ENCODE results near the gene GBX2. TPM values are rescaled to one million over a fixed set of nuclear protein-coding genes. Genes with fewer than 3 reads are reported as not detected.
"Not testable (repeated sequence)": the region's sequence is repeated elsewhere in the genome, so short reads cannot be mapped to it uniquely, and the experiment has no call there.

GBX2 gene
- total RNA-seq, 2 experiments from 2014 or later = not detected

DNA sequence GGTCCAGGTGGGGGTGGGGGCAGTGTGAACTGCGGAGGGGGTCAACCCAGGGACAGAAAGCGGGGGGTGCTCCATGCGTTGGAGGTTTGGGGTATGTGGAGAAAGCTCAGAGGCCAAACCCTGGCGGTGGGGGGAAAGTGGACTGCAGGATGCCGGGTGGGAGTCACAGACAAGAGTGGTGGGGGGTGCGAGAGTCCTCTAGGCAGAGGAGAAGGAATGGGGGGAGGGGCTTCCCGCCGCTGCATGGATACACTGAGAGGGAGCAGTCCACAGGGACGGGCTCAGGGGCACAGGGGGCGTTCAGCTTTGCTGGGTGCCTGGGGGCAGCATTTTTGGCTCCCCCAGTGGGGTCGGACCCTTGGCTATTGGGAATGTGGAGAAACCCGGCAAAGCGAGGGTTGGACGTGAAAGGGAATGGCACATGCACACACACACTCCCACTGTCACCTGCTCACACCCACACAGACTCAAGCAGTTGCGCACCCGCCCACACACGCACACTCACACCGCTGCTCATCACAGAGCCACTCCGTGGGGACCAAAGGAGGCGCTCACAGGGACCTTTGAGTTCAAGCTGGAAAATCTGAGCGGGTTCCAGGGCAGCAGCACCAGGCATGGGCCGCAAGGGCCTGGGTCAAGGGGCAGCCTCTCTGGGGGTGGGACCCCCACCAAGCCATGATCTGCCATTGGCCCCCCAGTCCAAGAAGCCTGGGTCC lies 7.7 kb downstream of the GBX2 start:
- peaks cover 3% of the 10 kb centered on the region for H3K4me1 Mint-ChIP-seq
- POLR2A ChIA-PET = no interaction called here
- no peaks in the 10 kb centered on the region for H3K9me3 Mint-ChIP-seq (ENCODE audit: low read depth)
- no peaks in the 10 kb centered on the region for H3K36me3 Mint-ChIP-seq (ENCODE audit: low read depth)
- DNase-seq (no peak), ATAC-seq (no peak)
- intact Hi-C loops (cut with DNase I, micrococcal nuclease) = loop anchor here in 1 of 2 experiments (10.0 kb wide), 1 partner anchor 486 kb away; no protein-coding TSS in a partner anchor
- peaks cover 43% of the 10 kb centered on the region for H3K27me3 Mint-ChIP-seq
- no peak overlapping the region for H3K4me3 Mint-ChIP-seq
- no peak overlapping the region for H3K27ac Mint-ChIP-seq
- CTCF ChIA-PET = no interaction called here

DNA sequence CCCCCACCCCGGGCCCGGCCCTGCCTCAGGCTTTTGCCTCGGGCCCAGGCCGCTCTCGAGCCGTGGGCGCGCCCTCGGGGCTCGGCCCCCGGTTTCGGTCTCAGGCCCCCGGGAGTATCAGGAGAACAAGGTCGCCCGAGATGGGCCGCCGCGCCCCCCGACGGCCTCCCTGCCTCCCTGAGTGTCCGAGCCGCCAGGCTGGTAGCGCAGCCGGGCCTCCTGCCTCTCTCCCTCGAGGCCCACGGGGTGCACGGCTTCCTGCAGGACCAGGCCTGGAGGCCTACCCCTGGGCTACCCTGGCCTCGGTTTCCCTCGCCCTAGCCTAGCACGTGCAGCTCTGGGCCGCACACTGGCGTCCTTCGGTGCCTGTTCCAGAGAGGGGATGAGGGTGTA lies 8.4 kb downstream of the GBX2 start:
- H3K27ac Mint-ChIP-seq = no peak overlapping the region
- no peaks in the 10 kb centered on the region for H3K9me3 Mint-ChIP-seq (ENCODE audit: low read depth)
- peaks cover 2% of the 10 kb centered on the region for H3K4me1 Mint-ChIP-seq
- ATAC-seq (no peak), DNase-seq (no peak)
- H3K27me3 Mint-ChIP-seq = peaks cover 38% of the 10 kb centered on the region
- CTCF ChIA-PET = no interaction called here
- no peaks in the 10 kb centered on the region for H3K36me3 Mint-ChIP-seq (ENCODE audit: low read depth)
- POLR2A ChIA-PET = no interaction called here
- intact Hi-C loops (cut with DNase I, micrococcal nuclease) = loop anchor here in 1 of 2 experiments (10.0 kb wide), 1 partner anchor 485 kb away; no protein-coding TSS in a partner anchor
- no peak overlapping the region for H3K4me3 Mint-ChIP-seq

DNA sequence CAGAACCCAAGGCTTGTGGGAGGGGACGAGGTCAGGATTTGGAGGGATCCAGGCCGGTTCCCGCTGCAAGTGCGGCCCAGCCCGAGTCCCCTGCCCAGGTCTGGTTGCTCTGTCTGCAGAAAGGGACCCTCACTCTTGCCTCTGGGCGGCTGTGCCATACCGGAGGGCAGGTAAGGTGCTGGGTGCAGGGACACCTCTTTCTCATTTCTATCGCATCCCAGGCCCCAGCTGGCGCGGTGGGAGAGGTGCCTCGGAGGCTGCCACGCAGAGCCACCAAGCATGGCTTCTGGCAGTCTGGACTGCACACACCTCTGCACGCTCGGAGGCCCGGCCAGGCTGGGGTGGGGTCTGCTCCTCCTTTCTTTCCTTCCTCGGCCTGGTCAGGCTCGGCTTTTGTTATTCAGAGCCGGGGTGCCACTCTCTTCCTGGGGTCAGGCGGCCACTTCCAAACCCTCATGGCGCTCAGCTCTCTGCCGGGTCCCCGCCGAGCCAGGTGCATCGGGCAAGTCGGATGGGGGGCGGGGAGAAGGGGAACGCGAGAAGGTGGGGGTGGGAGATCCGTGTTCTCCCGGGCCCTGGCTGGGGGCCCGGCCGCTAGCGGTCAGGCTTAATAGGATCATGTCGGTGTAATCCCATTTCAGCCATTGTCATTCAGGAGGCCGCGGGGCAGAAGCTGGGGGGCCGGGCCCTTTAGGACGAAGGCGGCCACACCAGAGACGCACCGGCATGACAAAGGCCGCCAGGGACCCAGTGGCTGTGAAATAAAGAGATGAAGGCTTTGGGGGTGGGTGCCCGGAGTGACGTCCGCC lies 9.0 kb downstream of the GBX2 start:
- H3K27ac Mint-ChIP-seq = no peak overlapping the region
- no peaks in the 10 kb centered on the region for H3K4me1 Mint-ChIP-seq
- intact Hi-C loops (cut with DNase I, micrococcal nuclease) = no loop called here
- ATAC-seq = no peak
- CTCF ChIA-PET = no interaction called here
- H3K9me3 Mint-ChIP-seq (ENCODE audit: low read depth) = peaks cover 3% of the 10 kb centered on the region
- H3K27me3 Mint-ChIP-seq = peaks cover 41% of the 10 kb centered on the region
- POLR2A ChIA-PET = no interaction called here
- H3K4me3 Mint-ChIP-seq = no peak overlapping the region
- DNase-seq = no peak
- no peaks in the 10 kb centered on the region for H3K36me3 Mint-ChIP-seq (ENCODE audit: low read depth)

DNA sequence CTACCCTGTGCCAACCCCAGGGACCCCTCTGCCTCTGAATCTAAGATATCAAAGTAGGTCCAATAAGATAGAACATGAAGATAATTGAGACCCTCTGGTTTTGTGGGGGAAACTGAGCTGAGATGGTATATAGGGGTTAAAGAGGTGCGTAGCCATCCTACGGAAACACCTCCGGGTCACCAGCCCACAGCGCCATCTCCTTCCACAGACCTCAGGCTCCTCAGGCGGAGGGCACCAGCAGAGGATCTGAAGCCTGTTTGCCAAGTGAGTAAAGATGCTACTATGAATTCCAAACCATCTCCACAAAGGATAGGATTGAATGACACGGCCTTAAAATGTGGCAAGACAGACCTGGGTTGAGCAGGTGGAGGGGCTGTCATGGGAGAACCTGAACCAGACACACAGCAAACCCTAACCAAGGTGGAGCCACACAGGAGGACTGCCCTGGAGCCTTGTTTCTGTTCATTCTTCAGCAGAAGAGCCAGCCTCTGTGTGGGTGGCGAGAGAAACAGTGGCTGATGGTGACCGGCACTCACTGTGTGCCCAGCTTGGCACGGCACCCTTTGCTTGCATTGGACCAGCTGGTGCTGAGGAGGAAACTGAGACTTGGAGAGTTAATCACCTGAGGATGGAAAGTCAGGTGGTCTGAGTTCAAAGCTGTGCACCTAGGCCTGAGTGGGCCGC lies 10.2 kb downstream of the GBX2 start:
- Mint-ChIP-seq H3K36me3 (ENCODE audit: low read depth) (no peaks in the 10 kb centered on the region), H3K4me3 (no peak overlapping the region), H3K4me1 (no peaks in the 10 kb centered on the region), H3K27me3 (peaks cover 43% of the 10 kb centered on the region), H3K27ac (no peak overlapping the region), H3K9me3 (ENCODE audit: low read depth) (peaks cover 4% of the 10 kb centered on the region)
- DNase-seq (no peak), ATAC-seq (no peak)
- ChIA-PET CTCF (no interaction called here), POLR2A (no interaction called here)
- intact Hi-C loops (cut with DNase I, micrococcal nuclease) = no loop called here

DNA sequence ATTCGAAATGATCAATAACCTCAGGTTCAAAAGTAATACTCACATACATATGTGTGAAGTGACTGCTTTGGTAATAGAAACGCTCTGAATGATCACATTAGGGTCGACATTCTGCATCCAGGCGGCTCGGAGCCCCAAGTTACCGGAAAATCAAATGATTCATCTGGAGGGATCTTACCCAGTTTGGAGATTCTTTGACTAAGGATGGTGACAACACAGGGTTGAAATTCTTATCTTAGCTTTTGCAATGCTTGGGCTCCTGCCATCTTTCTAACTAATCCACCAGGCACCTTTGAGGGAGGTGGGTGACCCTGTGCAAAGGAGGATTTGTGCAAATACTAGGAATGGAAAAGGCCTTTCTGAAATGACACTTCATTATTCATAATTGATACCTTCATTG lies 10.8 kb downstream of the GBX2 start:
- Mint-ChIP-seq H3K9me3 (ENCODE audit: low read depth) (peaks cover 4% of the 10 kb centered on the region), H3K4me3 (no peak overlapping the region), H3K36me3 (ENCODE audit: low read depth) (no peaks in the 10 kb centered on the region), H3K27ac (no peak overlapping the region), H3K4me1 (no peaks in the 10 kb centered on the region), H3K27me3 (peaks cover 38% of the 10 kb centered on the region)
- intact Hi-C loops (cut with DNase I, micrococcal nuclease) = no loop called here
- DNase-seq = no peak
- ChIA-PET CTCF (no interaction called here), POLR2A (no interaction called here)
- ATAC-seq = no peak

DNA sequence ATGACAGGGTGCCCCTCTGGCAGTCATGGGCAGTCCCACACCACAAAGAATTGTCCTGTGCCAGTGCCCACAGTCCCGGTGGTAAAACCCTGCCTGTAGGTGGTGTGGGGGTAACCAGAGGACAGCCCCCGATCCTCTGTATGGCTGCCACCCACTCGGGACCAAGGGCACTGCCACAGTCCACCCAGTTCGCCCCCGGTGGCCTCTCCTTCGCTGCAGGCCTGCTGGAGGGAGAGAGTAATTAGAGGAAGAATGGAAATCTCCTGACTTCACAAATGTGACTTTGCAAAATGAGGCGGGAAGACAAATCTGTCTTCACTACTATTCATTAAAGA lies 11.4 kb downstream of the GBX2 start:
- no peaks in the 10 kb centered on the region for H3K36me3 Mint-ChIP-seq (ENCODE audit: low read depth)
- H3K27me3 Mint-ChIP-seq = peaks cover 34% of the 10 kb centered on the region
- intact Hi-C loops (cut with DNase I, micrococcal nuclease) = no loop called here
- H3K27ac Mint-ChIP-seq = no peak overlapping the region
- peaks cover 4% of the 10 kb centered on the region for H3K9me3 Mint-ChIP-seq (ENCODE audit: low read depth)
- ChIA-PET POLR2A (no interaction called here), CTCF (no interaction called here)
- no peaks in the 10 kb centered on the region for H3K4me1 Mint-ChIP-seq
- no peak for ATAC-seq
- DNase-seq = no peak
- no peak overlapping the region for H3K4me3 Mint-ChIP-seq

DNA sequence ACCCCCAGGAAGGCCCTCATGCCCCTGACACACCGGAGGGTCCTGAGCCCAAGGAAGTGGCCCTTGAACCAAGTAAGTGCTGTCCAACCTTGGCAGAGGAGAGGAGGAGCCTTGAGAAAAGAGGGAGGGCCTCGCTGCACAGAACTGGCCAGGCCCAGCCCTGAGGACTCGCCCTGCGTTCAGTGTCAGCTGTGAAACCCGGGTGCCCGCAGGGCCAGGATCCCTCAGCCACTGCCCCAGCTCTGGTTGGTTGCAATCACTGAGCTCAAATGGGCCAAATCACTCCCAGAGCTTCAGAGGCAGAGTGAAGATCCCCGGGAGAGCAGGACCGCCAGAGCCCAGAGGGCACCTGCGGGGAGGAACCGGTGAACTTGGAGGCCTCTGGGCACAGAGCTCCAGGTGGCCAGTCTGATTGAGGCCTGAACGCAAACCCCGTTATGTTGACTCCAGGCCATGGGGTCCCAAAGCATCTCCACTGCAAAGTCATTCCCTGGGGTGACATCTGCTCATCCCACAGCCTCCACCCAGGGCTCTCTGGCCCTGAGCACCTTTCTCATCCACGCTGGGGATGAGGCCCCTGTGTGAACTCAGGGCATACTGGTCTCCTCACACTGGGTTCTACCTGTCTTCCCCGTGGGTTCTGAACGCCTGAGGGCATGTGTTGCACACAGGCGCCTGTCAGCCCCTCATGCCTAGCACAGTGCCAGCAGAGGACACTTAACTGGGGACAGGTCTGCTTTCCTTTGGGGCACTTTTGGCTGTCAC lies 11.9 kb downstream of the GBX2 start:
- no peak for DNase-seq
- ATAC-seq = no peak
- Mint-ChIP-seq H3K27me3 (peaks cover 30% of the 10 kb centered on the region), H3K4me1 (no peaks in the 10 kb centered on the region), H3K27ac (no peak overlapping the region), H3K36me3 (ENCODE audit: low read depth) (no peaks in the 10 kb centered on the region), H3K4me3 (no peak overlapping the region), H3K9me3 (ENCODE audit: low read depth) (peaks cover 4% of the 10 kb centered on the region)
- CTCF ChIA-PET = interaction anchor here (0.8 kb wide), 1 partner anchor 219 kb away, joined by 3 read pairs; no protein-coding TSS in a partner anchor
- intact Hi-C loops (cut with DNase I, micrococcal nuclease) = no loop called here
- POLR2A ChIA-PET = no interaction called here

DNA sequence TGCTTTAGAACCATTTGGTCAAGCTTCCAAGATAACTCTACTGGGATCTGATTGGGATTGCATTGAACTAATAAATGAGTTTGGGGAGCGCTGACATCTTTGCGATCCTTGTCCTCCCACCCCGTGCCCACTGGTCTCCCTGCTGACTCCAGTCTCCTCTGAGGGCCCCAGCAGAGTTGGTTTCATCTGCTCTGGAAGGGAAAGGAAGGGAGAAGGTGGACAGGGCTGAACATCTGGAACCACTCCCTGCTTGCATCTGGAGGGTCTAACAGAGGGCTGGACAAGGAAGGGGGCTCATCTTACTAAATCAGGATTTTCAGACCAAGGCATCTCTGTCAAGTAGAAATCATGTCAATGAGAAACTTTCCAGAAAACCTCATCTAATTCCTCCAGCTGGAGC lies 12.8 kb downstream of the GBX2 start:
- H3K4me1 Mint-ChIP-seq = no peaks in the 10 kb centered on the region
- POLR2A ChIA-PET = no interaction called here
- peaks cover 28% of the 10 kb centered on the region for H3K27me3 Mint-ChIP-seq
- ATAC-seq (no peak), DNase-seq (no peak)
- no peak overlapping the region for H3K27ac Mint-ChIP-seq
- peaks cover 6% of the 10 kb centered on the region for H3K9me3 Mint-ChIP-seq (ENCODE audit: low read depth)
- H3K36me3 Mint-ChIP-seq (ENCODE audit: low read depth) = no peaks in the 10 kb centered on the region
- intact Hi-C loops (cut with DNase I, micrococcal nuclease) = no loop called here
- no peak overlapping the region for H3K4me3 Mint-ChIP-seq
- CTCF ChIA-PET = no interaction called here

DNA sequence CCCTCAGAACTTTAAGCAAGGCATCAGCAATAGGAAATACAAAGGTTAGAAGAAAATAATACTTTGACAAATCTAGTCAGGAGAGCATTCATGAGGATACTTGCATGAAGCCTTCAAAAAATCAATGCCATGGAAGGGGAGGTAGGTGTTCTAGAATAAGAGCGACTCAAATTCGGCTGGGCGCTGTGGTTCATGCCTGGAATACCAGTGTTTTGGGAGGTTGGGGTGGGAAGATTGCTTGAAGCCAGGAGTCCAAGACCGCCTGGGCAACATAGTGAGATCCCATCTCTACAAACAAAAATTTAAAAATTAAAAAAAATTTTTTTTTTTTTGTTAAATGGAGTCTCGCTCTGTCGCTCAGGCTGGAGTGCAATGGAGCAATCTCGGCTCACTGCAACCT lies 21.8 kb downstream of the GBX2 start:
- intact Hi-C loops (cut with DNase I, micrococcal nuclease) = no loop called here
- ATAC-seq (no peak), DNase-seq (no peak)
- POLR2A ChIA-PET = no interaction called here
- CTCF ChIA-PET = no interaction called here
- no peaks in the 10 kb centered on the region for H3K4me1 Mint-ChIP-seq
- no peak overlapping the region for H3K4me3 Mint-ChIP-seq
- peaks cover 19% of the 10 kb centered on the region for H3K27me3 Mint-ChIP-seq
- H3K27ac Mint-ChIP-seq = no peak overlapping the region
- H3K9me3 Mint-ChIP-seq (ENCODE audit: low read depth) = peaks cover 2% of the 10 kb centered on the region
- H3K36me3 Mint-ChIP-seq (ENCODE audit: low read depth) = no peaks in the 10 kb centered on the region

DNA sequence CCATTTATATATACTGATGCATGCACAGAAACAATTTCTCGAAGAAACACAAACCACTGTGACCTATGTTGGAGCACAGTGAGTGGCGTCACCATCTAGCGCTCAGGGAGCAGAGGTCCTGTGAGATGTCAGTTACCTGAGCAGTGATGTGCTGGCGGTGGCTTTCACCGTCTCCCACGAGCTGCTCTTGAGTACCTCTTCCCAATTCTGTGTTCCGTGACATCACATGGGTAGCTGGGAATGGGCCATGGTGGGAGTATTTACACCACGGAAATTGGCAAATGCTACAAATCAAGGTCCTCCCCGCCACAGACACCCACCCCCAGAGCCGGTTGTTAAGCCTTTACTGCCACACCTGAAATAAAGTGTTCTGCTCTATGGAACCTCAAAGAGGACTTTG lies 24.4 kb downstream of the GBX2 start:
- CTCF ChIA-PET = interaction anchor here (0.6 kb wide), 1 partner anchor 74 kb away, joined by 3 read pairs; no protein-coding TSS in a partner anchor
- DNase-seq (no peak), ATAC-seq (no peak)
- Mint-ChIP-seq H3K36me3 (ENCODE audit: low read depth) (no peaks in the 10 kb centered on the region), H3K9me3 (ENCODE audit: low read depth) (peaks cover 2% of the 10 kb centered on the region), H3K27ac (no peak overlapping the region), H3K4me3 (no peak overlapping the region), H3K27me3 (peaks cover 21% of the 10 kb centered on the region), H3K4me1 (no peaks in the 10 kb centered on the region)
- intact Hi-C loops (cut with DNase I, micrococcal nuclease) = no loop called here
- POLR2A ChIA-PET = no interaction called here

DNA sequence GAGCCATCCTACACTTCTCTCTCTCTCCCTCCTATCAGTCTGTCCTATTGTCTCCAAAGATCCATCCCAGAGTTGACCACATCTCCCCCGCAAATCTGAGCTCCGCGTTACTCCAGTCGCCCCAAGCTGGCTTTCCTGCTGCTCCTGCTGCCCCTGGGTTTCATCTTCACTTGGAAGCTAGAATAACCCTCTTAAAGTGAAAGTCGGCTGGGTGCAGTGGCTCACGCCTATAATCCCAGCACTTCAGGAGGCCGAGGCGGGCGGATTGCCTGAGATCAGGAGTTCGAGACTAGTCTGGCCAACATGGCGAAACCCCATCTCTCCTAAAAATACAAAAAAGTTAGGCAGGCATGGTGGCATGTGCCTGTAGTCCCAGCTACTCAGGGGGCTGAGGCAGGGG lies 26.6 kb downstream of the GBX2 start:
- H3K36me3 Mint-ChIP-seq (ENCODE audit: low read depth); ATAC-seq; H3K9me3 Mint-ChIP-seq (ENCODE audit: low read depth); intact Hi-C loops (cut with DNase I, micrococcal nuclease); DNase-seq; POLR2A ChIA-PET; H3K27ac Mint-ChIP-seq; H3K4me3 Mint-ChIP-seq; H3K4me1 Mint-ChIP-seq: not testable (repeated sequence)
- H3K27me3 Mint-ChIP-seq = peaks cover 22% of the 10 kb centered on the region
- CTCF ChIA-PET = interaction anchor here (0.7 kb wide), 1 partner anchor 376 kb away, joined by 3 read pairs; no protein-coding TSS in a partner anchor
